Activated T-helper 1 cell treated with anti-CD3 and anti-CD28 coated beads, Interleukin-2, amount 50 U/mL, for 16 hours (primary cell): ENCODE data around the gene AGTRAP.

ENCODE experiments used
- DNase-seq, 2 donors: peaks; one replicate each; pipeline ENCODE4 v3.0.0-alpha.2; 2020; ENCODE audit warnings: low read depth in 1 of 2, low spot score in 1 of 2

The AGTRAP gene

GRCh38 chr1:11797525-11798216 is 61.7 kb downstream of the AGTRAP start:
- DNase-seq: no peak

GRCh38 chr1:11799099-11799498 is 63.2 kb downstream of the AGTRAP start:
- DNase-seq: no peak

GRCh38 chr1:11799896-11800295 is 64.0 kb downstream of the AGTRAP start:
- no peak for DNase-seq

GRCh38 chr1:11800391-11800755 is 64.4 kb downstream of the AGTRAP start:
- DNase-seq: no peak
